ENCODE results near the gene DMTF1. TPM values are rescaled to one million over a fixed set of nuclear protein-coding genes. Genes with fewer than 3 reads are reported as not detected.

Gene DMTF1
- total RNA-seq, 1 experiment from 2014 or later = 56.3 TPM

DNA sequence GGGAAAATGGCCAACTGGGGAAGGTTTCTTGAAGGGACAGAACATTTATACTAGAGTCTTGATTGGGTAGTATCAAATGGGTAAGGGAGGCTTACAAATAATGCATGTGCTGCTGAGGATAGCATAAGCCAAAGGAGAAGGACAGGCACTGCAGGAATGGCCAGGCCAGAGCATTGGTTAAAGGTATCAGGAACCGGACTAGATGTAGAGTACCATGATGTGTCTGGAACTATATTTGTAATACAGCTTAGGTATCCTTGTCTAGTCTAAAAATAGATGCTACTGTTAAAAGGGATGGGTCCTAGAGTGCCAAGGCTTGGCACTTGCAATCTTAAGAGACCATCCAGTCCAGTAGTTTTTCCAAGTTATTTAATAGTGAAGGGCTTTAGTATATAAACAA, 47.0 kb downstream of the DMTF1 start:
- Histone ChIP-seq H3K9ac (ENCODE audit: low read length) (no peak overlapping the region), H3K4me3 (replicated peaks in 1 of 2; ENCODE audit: low read depth in 1 of 2, low read length in 2 of 2) (no peak overlapping the region), H3K79me2 (ENCODE audit: insufficient read depth, low read length) (peaks cover 59% of the 10 kb centered on the region), H3K27me3 (ENCODE audit: insufficient read depth, low read length) (no peaks in the 10 kb centered on the region), H3K36me3 (ENCODE audit: control insufficient read depth in 1 of 2, insufficient read depth in 2 of 2, low read length in 2 of 2) (peaks cover 30 to 38% of the 10 kb centered on the region in 2 experiments; a peak in 3 of 4 replicates), H3K4me1 (ENCODE audit: control insufficient read depth in 1 of 2, insufficient read depth in 2 of 2, low read length in 2 of 2) (no peaks in the 10 kb centered on the region), H4K20me1 (ENCODE audit: insufficient read depth) (no peaks in the 10 kb centered on the region), H3K9me3 (ENCODE audit: control insufficient read depth in 1 of 2, insufficient read depth in 1 of 2, low read depth in 1 of 2, low read length in 2 of 2) (no peaks in the 10 kb centered on the region), H3K9me2 (ENCODE audit: insufficient read depth) (no peaks in the 10 kb centered on the region), H2AFZ (ENCODE audit: low read depth, low read length, poor library complexity, severe bottlenecking) (no peak overlapping the region), H3K4me2 (ENCODE audit: low read length) (no peak overlapping the region), H3K27ac (ENCODE audit: low read depth, low read length) (no peak overlapping the region)
- ChIA-PET POLR2A (interaction anchor here (2.0 kb wide), 1 partner anchor 21 kb away, joined by 6 read pairs; the partner anchor contains the start of gene TMEM243), CTCF (no interaction called here), RAD21 (ENCODE audit: low non-redundant PET in 1 of 2, low total read pairs in 2 of 2, uncharacterized antibody in 2 of 2, unreplicated experiment in 2 of 2) (interaction anchor here in 1 of 2 experiments (0.6 kb wide), 1 partner anchor 18 kb away, joined by 4 read pairs; no protein-coding TSS in a partner anchor)
- TF ChIP-seq POLR2AphosphoS5 (IDR thresholded peaks at IDR 0.05; ENCODE audit: low read depth, low read length) (0 out of 2 replicates have a peak, but pooled peaks have one; percentile 19), CEBPB (IDR thresholded peaks at IDR 0.05; ENCODE audit: low read depth) (no peak), POLR2A (IDR thresholded peaks at IDR 0.05; ENCODE audit: borderline replicate concordance, extremely low read depth, insufficient read depth, insufficient read length) (no peak)
- TF ChIP-seq, protein P1, sequence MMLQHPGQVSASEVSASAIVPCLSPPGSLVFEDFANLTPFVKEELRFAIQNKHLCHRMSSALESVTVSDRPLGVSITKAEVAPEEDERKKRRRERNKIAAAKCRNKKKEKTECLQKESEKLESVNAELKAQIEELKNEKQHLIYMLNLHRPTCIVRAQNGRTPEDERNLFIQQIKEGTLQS (IDR thresholded peaks at IDR 0.05) = no peak
- no TSS peak for BruUV-seq (replicated peaks)
- intact Hi-C loops (cut with micrococcal nuclease) = no loop called here
- DNase-seq (ENCODE audit: low read depth, low spot score) (no peak), ATAC-seq (no peak)

DNA sequence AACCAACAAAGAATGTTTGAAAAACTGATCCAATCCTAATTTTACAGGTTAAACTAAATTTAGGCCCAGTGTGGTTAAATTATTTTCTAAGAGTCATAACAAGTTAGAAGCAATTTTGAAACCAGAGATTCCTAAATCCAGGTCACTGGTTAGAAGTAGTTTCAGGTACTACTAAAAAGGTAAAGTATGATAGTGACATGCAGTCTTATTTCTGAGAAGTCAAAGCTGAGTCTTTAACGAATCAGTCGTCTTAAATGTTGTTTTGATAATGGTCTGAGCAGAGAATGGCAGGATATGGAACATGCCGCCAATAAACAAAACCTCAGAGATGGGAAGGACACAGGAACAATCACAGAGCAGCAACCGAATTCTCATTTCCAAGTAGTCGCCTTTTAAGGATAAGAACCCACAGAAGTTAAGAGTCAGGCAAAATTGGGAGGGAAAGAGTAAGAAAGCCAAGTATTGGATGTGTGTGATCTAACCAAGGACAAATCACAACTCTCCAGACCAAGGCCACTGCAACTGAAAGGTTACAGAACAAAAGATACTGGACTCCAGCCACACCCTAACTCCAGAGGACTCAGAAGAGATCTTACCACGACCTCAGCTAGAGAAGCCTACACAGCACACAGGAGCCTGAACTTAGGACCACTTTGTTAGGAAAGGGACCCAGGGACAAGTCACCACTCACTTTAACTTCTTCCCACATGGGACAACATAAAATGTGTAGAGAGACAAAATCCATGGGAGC, 47.6 kb downstream of the DMTF1 start:
- CTCF ChIA-PET = no interaction called here
- Histone ChIP-seq H3K27ac (ENCODE audit: low read depth, low read length) (no peak overlapping the region), H4K20me1 (ENCODE audit: insufficient read depth) (no peaks in the 10 kb centered on the region), H3K4me2 (ENCODE audit: low read length) (no peak overlapping the region), H3K9me3 (ENCODE audit: control insufficient read depth in 1 of 2, insufficient read depth in 1 of 2, low read depth in 1 of 2, low read length in 2 of 2) (peaks cover 4 to 5% of the 10 kb centered on the region in 2 experiments; a peak in 2 of 4 replicates), H3K9ac (ENCODE audit: low read length) (no peak overlapping the region), H3K79me2 (ENCODE audit: insufficient read depth, low read length) (peaks cover 66% of the 10 kb centered on the region), H3K4me3 (replicated peaks in 1 of 2; ENCODE audit: low read depth in 1 of 2, low read length in 2 of 2) (no peak overlapping the region), H3K27me3 (ENCODE audit: insufficient read depth, low read length) (no peaks in the 10 kb centered on the region), H3K9me2 (ENCODE audit: insufficient read depth) (no peaks in the 10 kb centered on the region), H3K36me3 (ENCODE audit: control insufficient read depth in 1 of 2, insufficient read depth in 2 of 2, low read length in 2 of 2) (peaks cover 24 to 34% of the 10 kb centered on the region in 2 experiments; a peak in 3 of 4 replicates), H2AFZ (ENCODE audit: low read depth, low read length, poor library complexity, severe bottlenecking) (no peak overlapping the region), H3K4me1 (ENCODE audit: control insufficient read depth in 1 of 2, insufficient read depth in 2 of 2, low read length in 2 of 2) (no peaks in the 10 kb centered on the region)
- DNase-seq (ENCODE audit: low read depth, low spot score) = no peak
- POLR2A ChIA-PET = interaction anchor here (2.0 kb wide), 1 partner anchor 21 kb away, joined by 6 read pairs; the partner anchor contains the start of gene TMEM243
- ATAC-seq = no peak
- TF ChIP-seq EZH2phosphoT487 (IDR thresholded peaks at IDR 0.05; ENCODE audit: borderline replicate concordance) = no peak
- TF ChIP-seq EGR1 (IDR thresholded peaks at IDR 0.05; ENCODE audit: low read depth) = no peak
- TF ChIP-seq POLR2A (IDR thresholded peaks at IDR 0.05; ENCODE audit: borderline replicate concordance, extremely low read depth, insufficient read depth, insufficient read length) = no peak
- TF ChIP-seq JUND (IDR thresholded peaks at IDR 0.05) = no peak
- no peak for TF ChIP-seq RAD21 (IDR thresholded peaks at IDR 0.05; ENCODE audit: low read depth)
- TF ChIP-seq TCF7L2 (IDR thresholded peaks at IDR 0.05; ENCODE audit: borderline replicate concordance, extremely low read depth, insufficient read depth, insufficient read length) = no peak
- BruUV-seq (replicated peaks) = no TSS peak
- RAD21 ChIA-PET (ENCODE audit: low non-redundant PET in 1 of 2, low total read pairs in 2 of 2, uncharacterized antibody in 2 of 2, unreplicated experiment in 2 of 2) = no interaction called here
- intact Hi-C loops (cut with micrococcal nuclease) = no loop called here
